CD4-positive, alpha-beta T cell treated with Interleukin-4 for 1 hour (primary cell): ENCODE data around the gene SNX1.
"Not testable (repeated sequence)": the region's sequence is repeated elsewhere in the genome, so short reads cannot be mapped to it uniquely, and the experiment has no call there.

Source experiments
- DNase-seq, 2 donors: peaks; one replicate each; pipeline ENCODE4 v3.0.0-alpha.2; 2020 to 2022

SNX1 gene

DNA sequence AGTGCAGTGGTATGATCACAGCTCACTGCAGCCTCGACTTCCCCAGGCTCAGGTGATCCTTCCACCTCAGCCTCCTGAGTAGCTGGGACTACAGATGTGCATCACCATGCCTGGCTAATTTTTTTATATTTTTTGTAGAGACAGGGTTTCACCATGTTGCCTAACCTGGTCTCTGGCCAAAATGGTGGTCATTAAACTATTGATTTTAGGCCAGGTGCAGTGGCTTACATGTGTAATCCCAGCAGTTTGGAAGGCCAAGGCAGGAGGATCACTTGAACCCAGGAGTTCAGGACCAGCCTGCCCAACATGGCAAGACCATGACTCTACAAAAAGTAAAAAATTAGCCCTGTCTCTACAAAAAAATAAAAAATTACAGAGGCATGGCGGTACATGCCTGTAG lies 24.5 kb downstream of the SNX1 start:
- DNase-seq, result not testable (repeated sequence)

DNA sequence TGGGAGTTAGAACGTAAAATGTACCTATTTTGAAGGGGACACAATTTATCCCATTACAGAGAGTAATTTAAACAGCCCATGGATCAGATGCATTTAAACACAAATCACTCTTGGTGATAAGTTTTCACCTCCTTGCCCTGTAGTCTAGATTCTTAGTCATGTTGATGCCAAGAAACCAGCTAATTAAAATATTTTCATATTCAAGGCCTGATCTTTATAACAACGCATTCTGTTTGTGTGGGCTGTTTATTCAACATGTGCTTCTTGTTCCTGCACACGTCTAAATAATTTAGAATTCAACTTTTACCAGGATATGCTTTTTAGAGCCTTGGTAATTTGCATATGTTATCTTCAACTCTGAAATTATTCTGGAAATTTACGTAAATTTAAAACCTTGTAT lies 25.8 kb downstream of the SNX1 start:
- no peak for DNase-seq

DNA sequence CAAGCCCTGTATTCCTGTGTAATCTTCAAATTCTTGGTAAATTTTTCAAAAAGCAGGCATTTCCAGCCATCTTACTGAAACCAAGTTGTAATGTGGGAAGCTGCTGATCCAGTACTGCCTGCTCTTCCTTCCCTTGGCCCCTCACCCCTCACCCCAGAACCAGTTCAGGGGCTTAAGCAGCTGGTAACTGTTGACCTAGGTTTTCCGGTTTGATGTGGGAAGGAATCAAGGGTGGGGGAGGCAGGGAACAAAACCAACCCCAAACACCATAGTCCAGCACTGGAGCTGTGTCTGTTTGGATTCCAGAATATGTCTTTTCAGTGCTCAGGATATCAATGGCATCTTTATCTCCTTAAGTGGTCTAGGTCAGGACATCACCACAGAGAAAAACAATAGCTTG lies 26.7 kb downstream of the SNX1 start:
- DNase-seq, result no peak

- no peak for DNase-seq
Observed at GRCh38 chr15:64122936-64123351, 27.2 kb downstream of the SNX1 start.

- DNase-seq, result no peak
Observed at GRCh38 chr15:64125978-64126377, 30.2 kb downstream of the SNX1 start.

DNA sequence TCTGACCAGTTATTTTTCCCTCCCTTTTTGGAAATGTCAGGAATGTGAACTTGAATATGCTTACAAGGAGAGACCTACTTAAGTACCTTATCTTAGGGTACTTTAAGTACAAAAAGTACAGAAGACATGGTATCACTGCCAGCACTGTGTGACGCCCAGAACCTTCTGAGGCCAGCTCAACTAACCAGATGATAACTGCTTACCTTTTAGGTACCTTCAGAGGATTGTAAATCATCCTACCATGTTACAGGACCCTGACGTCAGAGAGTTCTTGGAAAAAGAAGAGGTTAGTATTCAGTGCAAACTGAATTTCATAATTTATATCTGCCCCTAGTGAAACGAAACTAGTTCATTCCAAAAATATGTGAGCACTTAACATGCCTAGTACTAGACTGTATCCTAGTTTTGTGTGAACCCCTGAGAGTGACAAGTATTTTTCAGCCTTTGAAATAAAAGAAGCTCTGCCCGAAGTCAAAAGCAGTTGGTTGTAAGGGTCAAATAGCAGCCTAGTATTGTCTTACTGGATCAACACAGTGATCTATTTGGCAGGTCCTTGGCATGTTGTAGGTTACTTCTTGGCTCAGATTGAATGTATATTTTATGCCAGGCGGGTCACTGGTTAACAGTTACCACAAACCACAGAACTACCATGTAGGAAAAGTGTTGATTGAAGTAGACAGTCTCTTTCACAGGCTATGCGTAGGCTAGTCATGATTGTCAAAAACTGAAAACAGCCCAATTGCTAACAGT lies 31.9 kb downstream of the SNX1 start:
- DNase-seq, result no peak

- DNase-seq, result no peak
Observed at GRCh38 chr15:64130159-64130558, 34.4 kb downstream of the SNX1 start.

- DNase-seq, result no peak
Observed at GRCh38 chr15:64131547-64131946, 35.8 kb downstream of the SNX1 start.

DNA sequence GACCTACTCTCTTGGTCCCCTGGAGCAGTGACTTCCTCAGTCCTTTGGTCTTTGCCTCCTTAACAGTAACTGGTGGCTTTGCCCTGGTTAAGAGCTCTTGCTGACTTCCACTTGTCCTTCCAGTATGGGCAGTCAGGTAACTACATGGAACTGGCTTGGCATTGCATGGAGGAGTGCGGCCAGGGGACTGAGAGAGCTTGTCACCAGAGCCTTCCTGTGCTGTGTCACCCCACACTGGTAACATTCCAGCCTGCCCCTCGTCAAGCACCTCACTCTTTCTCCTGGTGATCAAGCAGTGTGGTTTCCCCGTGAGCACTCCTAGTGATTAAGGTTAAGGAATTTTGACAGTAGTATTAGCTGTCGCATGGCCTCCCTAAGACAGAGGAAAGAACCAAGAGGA lies 36.4 kb downstream of the SNX1 start:
- no peak for DNase-seq

GRCh38 chr15:64133623-64134344 lies 38.0 kb downstream of the SNX1 start:
- no peak for DNase-seq

DNA sequence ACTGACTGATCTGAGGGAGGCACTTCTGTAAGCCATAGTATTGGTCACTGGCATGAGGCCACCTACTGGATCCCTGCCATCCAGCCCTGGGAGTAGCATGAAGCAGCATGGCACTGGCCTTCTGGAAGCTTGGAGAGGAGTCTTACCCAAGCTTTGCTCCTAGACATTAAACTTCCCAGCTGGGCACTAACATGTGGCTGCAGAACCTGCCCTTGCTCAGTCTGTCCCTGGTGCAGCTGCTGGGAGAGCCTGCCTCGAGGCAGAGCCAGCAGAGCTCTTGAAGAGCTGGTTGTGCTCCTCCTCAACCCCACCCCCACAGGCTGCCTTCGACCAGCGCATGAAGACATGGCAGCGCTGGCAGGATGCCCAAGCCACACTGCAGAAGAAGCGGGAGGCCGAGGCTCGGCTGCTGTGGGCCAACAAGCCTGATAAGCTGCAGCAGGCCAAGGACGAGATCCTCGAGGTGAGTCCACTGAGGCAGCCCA lies 38.6 kb downstream of the SNX1 start:
- DNase-seq, result no peak

GRCh38 chr15:64136347-64136746 lies 40.6 kb downstream of the SNX1 start:
- DNase-seq, result no peak

GRCh38 chr15:64137226-64137833 lies 41.5 kb downstream of the SNX1 start:
- DNase-seq, result peak in 1 of 2 donors; percentile 45

GRCh38 chr15:64138331-64138941 lies 42.7 kb downstream of the SNX1 start:
- no peak for DNase-seq

GRCh38 chr15:64141798-64142512 lies 46.2 kb downstream of the SNX1 start:
- DNase-seq, result no peak

- DNase-seq, result no peak
Observed at GRCh38 chr15:64143276-64143675, 47.5 kb downstream of the SNX1 start.

DNA sequence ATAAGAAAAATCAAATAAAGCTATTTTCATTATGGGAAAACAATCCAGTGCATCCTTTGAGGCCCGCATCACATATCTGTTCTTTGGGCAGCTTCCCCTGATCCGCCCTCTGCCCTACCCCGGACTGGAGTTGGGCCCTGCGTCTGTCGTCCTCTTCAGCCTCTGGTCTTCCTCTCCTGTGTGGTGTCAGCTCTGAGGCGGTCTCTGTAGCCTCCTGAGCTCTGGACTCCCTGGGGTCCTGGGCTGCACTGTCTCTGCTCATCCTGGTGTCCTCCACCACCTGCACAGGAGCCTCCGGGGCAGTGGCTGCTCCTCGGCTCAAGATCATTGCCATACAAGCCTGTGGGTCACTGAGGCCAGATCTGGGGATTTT lies 48.4 kb downstream of the SNX1 start:
- DNase-seq, result no peak

- DNase-seq, result no peak
Observed at GRCh38 chr15:64144565-64145281, 48.9 kb downstream of the SNX1 start.

DNA sequence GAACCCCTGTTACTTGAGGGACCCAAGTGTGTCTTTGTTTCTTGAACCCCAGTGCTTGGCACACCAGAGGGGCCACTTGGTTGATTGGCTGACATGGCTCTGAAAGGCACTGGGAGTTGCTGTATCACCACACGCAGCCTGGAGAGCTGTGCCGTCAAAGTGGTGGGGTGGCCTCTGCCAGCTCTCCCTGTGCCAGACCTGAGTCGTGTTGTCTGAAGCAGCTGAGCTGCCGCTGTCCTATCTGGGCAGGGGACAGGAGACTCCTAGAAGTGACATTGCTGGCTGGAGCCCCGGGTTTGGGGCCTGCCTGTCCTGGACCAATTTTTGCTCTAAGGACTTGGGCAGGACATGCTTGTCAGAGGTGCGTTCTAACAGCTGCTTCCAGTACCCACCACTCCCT lies 50.3 kb downstream of the SNX1 start:
- no peak for DNase-seq

- DNase-seq, result no peak
Observed at GRCh38 chr15:64146520-64146884, 50.7 kb downstream of the SNX1 start.

DNA sequence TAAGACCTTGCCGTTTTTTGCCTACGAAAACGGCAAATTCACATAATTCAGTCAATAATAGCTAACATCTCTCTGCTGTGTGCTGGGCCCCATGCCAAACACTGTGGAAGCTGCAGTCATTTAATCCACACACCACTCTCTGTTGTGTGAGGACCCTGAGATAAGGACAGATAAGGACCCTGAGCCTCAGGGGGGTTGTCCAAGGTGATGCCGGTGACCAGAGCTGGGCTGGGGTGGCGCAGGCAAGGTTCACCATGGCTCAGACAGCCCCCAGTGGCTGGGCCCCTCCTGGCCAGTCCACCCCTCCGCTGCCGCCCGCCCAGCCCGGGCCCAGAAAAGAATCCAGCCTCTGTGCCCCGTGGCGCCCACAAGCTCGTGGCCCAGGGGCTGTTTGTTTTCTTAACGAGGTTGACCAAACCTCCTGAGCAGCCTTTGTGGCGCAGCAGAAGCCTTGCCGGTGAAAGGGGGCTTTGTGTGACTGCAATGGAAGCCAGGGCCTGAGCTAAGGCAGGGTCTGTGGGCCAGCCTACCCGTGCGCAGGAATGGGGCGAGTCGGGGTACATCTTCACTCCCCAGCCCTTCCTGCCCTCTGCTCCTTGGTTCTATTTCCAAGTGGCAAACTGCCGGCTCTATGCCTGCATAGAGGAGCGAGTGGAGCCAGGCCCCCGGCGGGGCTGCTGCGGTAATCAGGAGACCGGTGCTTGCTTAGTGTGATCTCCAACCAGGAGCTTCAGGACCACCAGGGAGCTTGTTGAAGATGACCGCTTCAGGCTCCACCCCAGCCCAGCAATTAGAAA lies 51.3 kb downstream of the SNX1 start:
- no peak for DNase-seq
